GM23338 (cell line): Measurements from ENCODE around the gene COBL. TPM values are rescaled to one million over a fixed set of nuclear protein-coding genes. Genes with fewer than 3 reads are reported as not detected.

Experiments used
- ATAC-seq: fragments of 200-7000 bp; cut with Tn5 transposase; 3 replicates; pipeline ENCODE4 v1.9.1; 2020
- DNase-seq: peaks from one replicate; pipeline ENCODE4 v3.0.0-alpha.2; 2015; ENCODE audit warnings: low spot score
- H2AFZ ChIP-seq: fragments of 200-600 bp; sonication (generic); 2 replicates; pipeline ENCODE4 v1.8.0; 2016; ENCODE audit warnings: antibody characterized with exemption, mild to moderate bottlenecking, moderate library complexity
- H3F3A ChIP-seq: fragments of 200-600 bp; sonication (generic); replicated peaks from 2 replicates; pipeline ENCODE4 v1.8.0; 2017; ENCODE audit warnings: antibody characterized with exemption, mixed run types, low read depth
- H3K27ac ChIP-seq: fragments of 200-600 bp; sonication (generic); 2 replicates; pipeline ENCODE4 v1.6.1; 2016; ENCODE audit warnings: low read depth
- H3K27me3 ChIP-seq: fragments of 200-600 bp; sonication (generic); 2 replicates; pipeline ENCODE4 v1.8.0; 2016; ENCODE audit warnings: mild to moderate bottlenecking, mixed run types, moderate library complexity; ENCODE audit not compliant: insufficient read depth
- H3K36me3 ChIP-seq: fragments of 200-600 bp; sonication (generic); 2 replicates; pipeline ENCODE4 v1.8.0; 2016; ENCODE audit warnings: mild to moderate bottlenecking; ENCODE audit not compliant: insufficient read depth
- H3K4me1 ChIP-seq: fragments of 200-600 bp; sonication (generic); 2 replicates; pipeline ENCODE4 v1.8.0; 2016; ENCODE audit warnings: mild to moderate bottlenecking, moderate library complexity; ENCODE audit not compliant: insufficient read depth
- H3K4me2 ChIP-seq: fragments of 200-600 bp; sonication (generic); 2 replicates; pipeline ENCODE4 v1.7.1; 2017; ENCODE audit warnings: mixed run types
- H3K4me3 ChIP-seq: fragments of 200-600 bp; sonication (generic); 2 replicates; pipeline ENCODE4 v1.6.1; 2016; ENCODE audit warnings: mixed run types
- H3K79me2 ChIP-seq: fragments of 200-600 bp; sonication (generic); replicated peaks from 2 replicates; pipeline ENCODE4 v1.8.0; 2017; ENCODE audit warnings: mild to moderate bottlenecking; ENCODE audit not compliant: insufficient read depth
- H3K9me2 ChIP-seq: fragments of 200-600 bp; sonication (generic); 2 replicates; pipeline ENCODE4 v1.8.0; 2017; ENCODE audit not compliant: insufficient read depth
- H4K20me1 ChIP-seq: fragments of 200-600 bp; sonication (generic); replicated peaks from 2 replicates; pipeline ENCODE4 v1.8.0; 2017; ENCODE audit warnings: mild to moderate bottlenecking; ENCODE audit not compliant: insufficient read depth
- H3K27ac Mint-ChIP-seq: 2 replicates; pipeline ENCODE4 v1.8.0; 2020; ENCODE audit warnings: inconsistent platforms, mild to moderate bottlenecking, moderate library complexity, mixed read lengths
- H3K27me3 Mint-ChIP-seq: 3 replicates; pipeline ENCODE4 v1.8.0; 2022; ENCODE audit warnings: low read depth, mild to moderate bottlenecking, moderate library complexity, mixed read lengths, inconsistent platforms; ENCODE audit not compliant: insufficient read depth, poor library complexity
- H3K36me3 Mint-ChIP-seq: 3 replicates; pipeline ENCODE4 v1.8.0; 2021; ENCODE audit warnings: low read depth, mild to moderate bottlenecking, inconsistent platforms, moderate library complexity, mixed read lengths
- H3K4me1 Mint-ChIP-seq: 3 replicates; pipeline ENCODE4 v1.8.0; 2020; ENCODE audit warnings: mild to moderate bottlenecking, inconsistent platforms, mixed read lengths
- H3K4me3 Mint-ChIP-seq: 3 replicates; pipeline ENCODE4 v1.8.0; 2021; ENCODE audit warnings: moderate library complexity, mild to moderate bottlenecking, inconsistent platforms, mixed read lengths
- H3K9me3 Mint-ChIP-seq: 3 replicates; pipeline ENCODE4 v1.8.0; 2020; ENCODE audit warnings: moderate library complexity, mild to moderate bottlenecking, inconsistent platforms, mixed read lengths
- CREB1 ChIP-seq: fragments of 250-450 bp; sonication (Bioruptor Pico); IDR thresholded peaks from 2 replicates; pipeline ENCODE4 v1.5.0; 2020; ENCODE audit warnings: low read depth, mild to moderate bottlenecking, moderate library complexity
- EZH2 ChIP-seq: fragments of 200-600 bp; sonication (generic); IDR thresholded peaks from one replicate; pipeline ENCODE4 v1.8.0; 2017; ENCODE audit warnings: antibody characterized with exemption, mild to moderate bottlenecking, low read depth; ENCODE audit not compliant: unreplicated experiment
- EZH2phosphoT487 ChIP-seq: fragments of 200-600 bp; sonication (generic); IDR thresholded peaks from one replicate; pipeline ENCODE4 v1.8.1; 2018; ENCODE audit warnings: antibody characterized with exemption; ENCODE audit not compliant: unreplicated experiment
- NANOG ChIP-seq: IDR thresholded peaks from 2 replicates; pipeline ENCODE4 v1.6.1; 2016; ENCODE audit warnings: antibody characterized with exemption, borderline replicate concordance
- POLR2AphosphoS5 ChIP-seq: IDR thresholded peaks from 2 replicates; pipeline ENCODE4 v1.6.1; 2016; ENCODE audit warnings: antibody characterized with exemption, low read depth
- ZNF462 ChIP-seq: fragments of 250-450 bp; sonication (Bioruptor Pico); IDR thresholded peaks from 2 replicates; pipeline ENCODE4 v1.5.0; 2020; ENCODE audit warnings: mild to moderate bottlenecking, moderate library complexity
- polyA plus RNA-seq: library from polyadenylated mRNA; unstranded; fragments of >200 nt; fragmentation: Nextera tagmentation; extraction: Ambion mirVana; gene quantifications from 2 replicates; pipeline ENCODE4 v1.2.1, GENCODE V29; 2016
- total RNA-seq: library from RNA; depleted of rRNA; stranded (reverse); fragments of >200 nt; shearing (Covaris generic); gene quantifications from 2 replicates; pipeline ENCODE4 v1.2.3, GENCODE V29; 2014

COBL gene
- total and polyA plus RNA-seq, 2 experiments from 2014 or later = 18.3 to 51.9 TPM

GRCh38 chr7:51189777-51190176, 126.8 kb downstream of the COBL start:
- H3K36me3 Mint-ChIP-seq = peaks cover 10% of the 10 kb centered on the region
- Histone ChIP-seq H2AFZ (no peak overlapping the region), H3K4me1 (no peaks in the 10 kb centered on the region), H3K36me3 (peaks cover 5% of the 10 kb centered on the region; the same call in 1 of the 2 replicates), H3K4me2 (no peak overlapping the region), H3F3A (no peaks in the 10 kb centered on the region), H3K27ac (no peak overlapping the region), H3K9me2 (no peaks in the 10 kb centered on the region), H3K79me2 (no peaks in the 10 kb centered on the region), H3K4me3 (no peak overlapping the region), H4K20me1 (no peaks in the 10 kb centered on the region), H3K27me3 (no peaks in the 10 kb centered on the region)
- DNase-seq = no peak
- no peak for TF ChIP-seq EZH2phosphoT487
- TF ChIP-seq CREB1 (CRISPR knock-in tag) = no peak
- ATAC-seq = no peak
- no peak overlapping the region for H3K4me3 Mint-ChIP-seq
- no peaks in the 10 kb centered on the region for H3K27me3 Mint-ChIP-seq
- H3K9me3 Mint-ChIP-seq = no peaks in the 10 kb centered on the region
- peaks cover 4% of the 10 kb centered on the region; the same call in 2 of the 3 replicates for H3K4me1 Mint-ChIP-seq
- H3K27ac Mint-ChIP-seq = no peak overlapping the region

- Mint-ChIP-seq H3K4me1 (peaks cover 4% of the 10 kb centered on the region; the same call in 2 of the 3 replicates), H3K9me3 (no peaks in the 10 kb centered on the region), H3K36me3 (peaks cover 10% of the 10 kb centered on the region), H3K27ac (peak overlapping the region; percentile 53; the same call in 1 of the 2 replicates), H3K4me3 (no peak overlapping the region), H3K27me3 (no peaks in the 10 kb centered on the region)
- H2AFZ ChIP-seq = no peak overlapping the region
- no peak overlapping the region for H3K4me3 ChIP-seq
- H3K36me3 ChIP-seq = peaks cover 5% of the 10 kb centered on the region; the same call in 1 of the 2 replicates
- DNase-seq (no peak), ATAC-seq (no peak)
- H3F3A ChIP-seq = no peaks in the 10 kb centered on the region
- no peaks in the 10 kb centered on the region for H3K4me1 ChIP-seq
- no peak for TF ChIP-seq ZNF462
- no peak for TF ChIP-seq NANOG
- no peak for TF ChIP-seq EZH2
- no peak for TF ChIP-seq POLR2AphosphoS5
- H3K27me3 ChIP-seq = no peaks in the 10 kb centered on the region
- no peaks in the 10 kb centered on the region for H3K79me2 ChIP-seq
- no peaks in the 10 kb centered on the region for H3K9me2 ChIP-seq
- H3K4me2 ChIP-seq = no peak overlapping the region
- peak overlapping the region; percentile 60; the same call in 1 of the 2 replicates for H3K27ac ChIP-seq
- H4K20me1 ChIP-seq = no peaks in the 10 kb centered on the region
These were observed 127.6 kb downstream of the COBL start for GRCh38 chr7:51188987-51189386.
